Esophagus squamous epithelium (tissue), 4 donors: ENCODE measurements around the gene DERA.

Source experiments
- CTCF ChIP-seq, 6 experiments: fragments of 450-650 bp in 4 of 6; fragments of 200-600 bp in 2 of 6; sonication (generic) in 2 of 6; IDR thresholded peaks; one replicate each; pipeline ENCODE4 v1.5.1; 2016 to 2019; ENCODE audit warnings: antibody characterized with exemption in 6 of 6, mild to moderate bottlenecking in 4 of 6, moderate library complexity in 4 of 6
- POLR2A ChIP-seq, 4 donors: fragments of 450-650 bp; IDR thresholded peaks; one replicate each; pipeline ENCODE4 v1.6.1; 2017; ENCODE audit warnings: antibody characterized with exemption in 4 of 4, mild to moderate bottlenecking in 4 of 4, moderate library complexity in 3 of 4

- TF ChIP-seq CTCF (IDR thresholded peaks at IDR 0.05) (peak; percentile 31 to 70 (median 44)), POLR2A (IDR thresholded peaks at IDR 0.05) (no peak)
Observed at GRCh38 chr12:15899282-15899870, 11.8 kb upstream of the DERA start.
